K562 (cell line): Measurements from ENCODE around the gene TCF4. TPM values are rescaled to one million over a fixed set of nuclear protein-coding genes. Genes with fewer than 3 reads are reported as not detected.

Experiments used
- CAMTA2 ChIP-seq: fragments of 250-450 bp; sonication (Bioruptor Pico); conservative IDR thresholded peaks from 2 replicates; pipeline ENCODE4 v1.5.1; 2022
- DPF2 ChIP-seq: fragments of 450-650 bp; IDR thresholded peaks from 2 replicates; pipeline ENCODE4 v1.6.1; 2016
- MTF1 ChIP-seq: fragments of 250-450 bp; sonication (Bioruptor Pico); IDR thresholded peaks from 2 replicates; pipeline ENCODE4 v1.9.0; 2021; ENCODE audit warnings: moderate library complexity, mild to moderate bottlenecking, inconsistent platforms, borderline replicate concordance
- NFATC3 ChIP-seq: fragments of 450-650 bp; IDR thresholded peaks from 2 replicates; pipeline ENCODE4 v1.6.1; 2017; ENCODE audit warnings: mild to moderate bottlenecking
- NFE2 ChIP-seq: IDR thresholded peaks from 2 replicates; pipeline ENCODE4 v1.6.1; 2014; ENCODE audit warnings: antibody characterized with exemption, low read depth
- RFX1 ChIP-seq: fragments of 450-650 bp; IDR thresholded peaks from 2 replicates; pipeline ENCODE4 v1.6.1; 2016; ENCODE audit warnings: mild to moderate bottlenecking, moderate library complexity
- SIN3A ChIP-seq, 2 experiments: fragments of 150-350 bp in 1 of 2; IDR thresholded peaks; 2 replicates each; pipeline ENCODE4 v1.6.1; 2011 to 2016; ENCODE audit warnings: borderline replicate concordance in 2 of 2, low read depth in 2 of 2, low read length in 2 of 2, mild to moderate bottlenecking in 2 of 2, moderate library complexity in 2 of 2; ENCODE audit not compliant: control insufficient read depth in 1 of 2
- SMARCE1 ChIP-seq: fragments of 450-650 bp; IDR thresholded peaks from 2 replicates; pipeline ENCODE4 v1.7.1; 2016; ENCODE audit warnings: mild to moderate bottlenecking
- TAF1 ChIP-seq: IDR thresholded peaks from 2 replicates; pipeline ENCODE4 v1.6.1; 2011; ENCODE audit warnings: mild to moderate bottlenecking, low read length, moderate library complexity; ENCODE audit not compliant: insufficient read depth, control insufficient read depth, severe bottlenecking; ENCODE audit errors: extremely low read depth
- ZNF592 ChIP-seq: fragments of 450-650 bp; IDR thresholded peaks from 2 replicates; pipeline ENCODE4 v1.6.1; 2017; ENCODE audit warnings: antibody characterized with exemption, mild to moderate bottlenecking
- ZNF609 ChIP-seq: sonication (generic); formaldehyde crosslinking; IDR thresholded peaks from 2 replicates; pipeline ENCODE4 v1.8.1; 2023; ENCODE audit warnings: missing genetic modification reagents, mild to moderate bottlenecking, borderline replicate concordance
- polyA plus RNA-seq, 8 experiments: library from polyadenylated mRNA; depleted of rRNA in 4 of 8; stranded (reverse) in 5 of 8; unstranded in 3 of 8; fragments of >200 nt; fragmentation: Nextera tagmentation in 2 of 8; fragmentation: Illumina TruSeq in 1 of 8; extraction: Ambion mirVana in 2 of 8; extraction: Trizol in 1 of 8; gene quantifications; 2 replicates each; pipeline versions ENCODE4 v1.2.1 to v1.2.3, GENCODE V29; 2011 to 2014; ENCODE audit warnings: inconsistent platforms in 1 of 8, missing spikeins in 1 of 8
- total RNA-seq, 7 experiments: library from RNA; depleted of rRNA in 6 of 7; stranded (reverse); fragments of >200 nt in 6 of 7; fragmentation: Illumina TruSeq in 2 of 7; extraction: Trizol in 2 of 7; gene quantifications; 2 replicates each; pipeline versions ENCODE4 v1.2.1 to v1.2.3, GENCODE V29; 2011 to 2021; ENCODE audit warnings: low replicate concordance in 1 of 7
- TF ChIP-seq, protein P1 (sequence below): sonication (generic); formaldehyde crosslinking; IDR thresholded peaks from 2 replicates; pipeline ENCODE4 v1.8.0; 2022; ENCODE audit warnings: missing genetic modification reagents, mild to moderate bottlenecking, borderline replicate concordance
- TF ChIP-seq, protein P2 (sequence below): IDR thresholded peaks from 2 replicates; pipeline ENCODE4 v1.6.1; 2016; ENCODE audit warnings: missing genetic modification characterization, missing compliant biosample characterization

The TCF4 gene
- total and polyA plus RNA-seq, 9 of the 15 experiments (the other 6 are each of a cell fraction or from before 2014, with no cell fraction given): 4.8 to 24.7 (median 15.2) TPM

DNA sequence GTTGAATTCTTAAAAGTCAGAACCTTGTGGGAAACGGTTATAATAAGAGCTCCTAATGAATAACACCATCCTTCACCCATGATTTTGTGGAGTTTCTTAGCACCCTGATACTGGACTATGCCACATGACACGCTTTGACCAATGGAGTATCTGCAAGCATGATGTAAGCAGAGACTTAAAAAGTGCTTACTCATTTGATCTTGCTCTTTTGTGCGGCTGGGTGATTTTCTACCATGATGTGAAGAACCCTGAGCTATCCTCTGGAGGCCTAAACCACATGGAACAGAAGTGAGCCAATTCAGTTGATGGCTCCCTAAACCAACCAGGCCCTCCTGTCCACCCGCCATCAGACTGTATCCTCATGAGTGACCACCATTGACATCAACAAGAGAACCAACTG is 70.9 kb downstream of the TCF4 start (continued):
- TF ChIP-seq NFE2: peak; percentile 92
- TF ChIP-seq, protein P1, sequence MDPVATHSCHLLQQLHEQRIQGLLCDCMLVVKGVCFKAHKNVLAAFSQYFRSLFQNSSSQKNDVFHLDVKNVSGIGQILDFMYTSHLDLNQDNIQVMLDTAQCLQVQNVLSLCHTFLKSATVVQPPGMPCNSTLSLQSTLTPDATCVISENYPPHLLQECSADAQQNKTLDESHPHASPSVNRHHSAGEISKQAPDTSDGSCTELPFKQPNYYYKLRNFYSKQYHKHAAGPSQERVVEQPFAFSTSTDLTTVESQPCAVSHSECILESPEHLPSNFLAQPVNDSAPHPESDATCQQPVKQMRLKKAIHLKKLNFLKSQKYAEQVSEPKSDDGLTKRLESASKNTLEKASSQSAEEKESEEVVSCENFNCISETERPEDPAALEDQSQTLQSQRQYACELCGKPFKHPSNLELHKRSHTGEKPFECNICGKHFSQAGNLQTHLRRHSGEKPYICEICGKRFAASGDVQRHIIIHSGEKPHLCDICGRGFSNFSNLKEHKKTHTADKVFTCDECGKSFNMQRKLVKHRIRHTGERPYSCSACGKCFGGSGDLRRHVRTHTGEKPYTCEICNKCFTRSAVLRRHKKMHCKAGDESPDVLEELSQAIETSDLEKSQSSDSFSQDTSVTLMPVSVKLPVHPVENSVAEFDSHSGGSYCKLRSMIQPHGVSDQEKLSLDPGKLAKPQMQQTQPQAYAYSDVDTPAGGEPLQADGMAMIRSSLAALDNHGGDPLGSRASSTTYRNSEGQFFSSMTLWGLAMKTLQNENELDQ (CRISPR knock-in tag): no peak
- TF ChIP-seq SIN3A (IDR thresholded peaks at IDR 0.05; ENCODE audit: borderline replicate concordance in 2 of 2, control insufficient read depth in 1 of 2, low read depth in 2 of 2, low read length in 2 of 2): no peak
- no peak for TF ChIP-seq RFX1
- TF ChIP-seq ZNF609 (CRISPR knock-in tag): no peak
- TF ChIP-seq, protein P2, sequence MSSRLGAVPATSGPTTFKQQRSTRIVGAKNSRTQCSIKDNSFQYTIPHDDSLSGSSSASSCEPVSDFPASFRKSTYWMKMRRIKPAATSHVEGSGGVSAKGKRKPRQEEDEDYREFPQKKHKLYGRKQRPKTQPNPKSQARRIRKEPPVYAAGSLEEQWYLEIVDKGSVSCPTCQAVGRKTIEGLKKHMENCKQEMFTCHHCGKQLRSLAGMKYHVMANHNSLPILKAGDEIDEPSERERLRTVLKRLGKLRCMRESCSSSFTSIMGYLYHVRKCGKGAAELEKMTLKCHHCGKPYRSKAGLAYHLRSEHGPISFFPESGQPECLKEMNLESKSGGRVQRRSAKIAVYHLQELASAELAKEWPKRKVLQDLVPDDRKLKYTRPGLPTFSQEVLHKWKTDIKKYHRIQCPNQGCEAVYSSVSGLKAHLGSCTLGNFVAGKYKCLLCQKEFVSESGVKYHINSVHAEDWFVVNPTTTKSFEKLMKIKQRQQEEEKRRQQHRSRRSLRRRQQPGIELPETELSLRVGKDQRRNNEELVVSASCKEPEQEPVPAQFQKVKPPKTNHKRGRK (tag): no peak
- 0 out of 2 replicates have a peak, but pooled peaks have one; percentile 54 for TF ChIP-seq ZNF592
- TF ChIP-seq TAF1: peak; percentile 67
- TF ChIP-seq NFATC3: no peak
- TF ChIP-seq DPF2: no peak
- TF ChIP-seq CAMTA2 (CRISPR knock-in tag): no peak
- TF ChIP-seq MTF1 (CRISPR knock-in tag): no peak
- no peak for TF ChIP-seq SMARCE1
